HG03196 (cell line): ENCODE data around the gene SLIT2.

ENCODE experiments used
- ATAC-seq: cut with Tn5 transposase; IDR thresholded peaks from one replicate; pipeline ENCODE4 v1.9.1; 2021; ENCODE audit not compliant: unreplicated experiment

The SLIT2 gene

GRCh38 chr4:20265726-20266125 is 14.0 kb downstream of the SLIT2 start:
- no peak for ATAC-seq

GRCh38 chr4:20266215-20267082 is 14.7 kb downstream of the SLIT2 start:
- ATAC-seq: no peak

GRCh38 chr4:20268028-20268427 is 16.3 kb downstream of the SLIT2 start:
- no peak for ATAC-seq

GRCh38 chr4:20269320-20269719 is 17.6 kb downstream of the SLIT2 start:
- no peak for ATAC-seq

- ATAC-seq: no peak
These were observed 20.2 kb downstream of the SLIT2 start for GRCh38 chr4:20271950-20272349.

- no peak for ATAC-seq
These were observed 20.7 kb downstream of the SLIT2 start for GRCh38 chr4:20272411-20272872.

- no peak for ATAC-seq
These were observed 22.1 kb downstream of the SLIT2 start for GRCh38 chr4:20273793-20274192.

GRCh38 chr4:20276848-20277247 is 25.1 kb downstream of the SLIT2 start:
- no peak for ATAC-seq

- no peak for ATAC-seq
These were observed 26.5 kb downstream of the SLIT2 start for GRCh38 chr4:20278195-20278594.

- no peak for ATAC-seq
These were observed 27.7 kb downstream of the SLIT2 start for GRCh38 chr4:20279381-20279780.

- no peak for ATAC-seq
These were observed 29.7 kb downstream of the SLIT2 start for GRCh38 chr4:20281453-20281852.

GRCh38 chr4:20283039-20283438 is 31.3 kb downstream of the SLIT2 start:
- ATAC-seq: no peak

GRCh38 chr4:20284990-20285389 is 33.3 kb downstream of the SLIT2 start:
- no peak for ATAC-seq

- ATAC-seq: no peak
These were observed 35.5 kb downstream of the SLIT2 start for GRCh38 chr4:20287246-20287645.

- ATAC-seq: no peak
These were observed 36.4 kb downstream of the SLIT2 start for GRCh38 chr4:20288047-20288650.

GRCh38 chr4:20288846-20289512 is 37.3 kb downstream of the SLIT2 start:
- no peak for ATAC-seq

GRCh38 chr4:20289782-20290181 is 38.1 kb downstream of the SLIT2 start:
- no peak for ATAC-seq

- ATAC-seq: no peak
These were observed 41.0 kb downstream of the SLIT2 start for GRCh38 chr4:20292739-20293138.

- ATAC-seq: no peak
These were observed 45.6 kb downstream of the SLIT2 start for GRCh38 chr4:20297261-20297660.

GRCh38 chr4:20297783-20298182 is 46.1 kb downstream of the SLIT2 start:
- ATAC-seq: no peak

- no peak for ATAC-seq
These were observed 46.8 kb downstream of the SLIT2 start for GRCh38 chr4:20298455-20298854.

GRCh38 chr4:20298986-20299385 is 47.3 kb downstream of the SLIT2 start:
- ATAC-seq: no peak
